NT2/D1 (cell line): ENCODE data around the gene KIR2DL4.

Source experiments
- SUZ12 ChIP-seq: IDR thresholded peaks from 2 replicates; pipeline ENCODE4 v1.6.1; 2011; ENCODE audit not compliant: insufficient read length, insufficient read depth; ENCODE audit errors: extremely low read depth
- YY1 ChIP-seq: IDR thresholded peaks from 2 replicates; pipeline ENCODE4 v1.6.1; 2011; ENCODE audit not compliant: insufficient read length, insufficient read depth

GRCh38 chr19:54817670-54818536 is 14.5 kb downstream of the KIR2DL4 start:
- TF ChIP-seq SUZ12 (no peak), YY1 (no peak)
